GM21529 (cell line): ENCODE data around the gene MIXL1.
"Not testable (repeated sequence)": the region's sequence is repeated elsewhere in the genome, so short reads cannot be mapped to it uniquely, and the experiment has no call there.

ENCODE experiments used
- ATAC-seq: cut with Tn5 transposase; IDR thresholded peaks from one replicate; pipeline ENCODE4 v1.9.1; 2021; ENCODE audit not compliant: unreplicated experiment

The MIXL1 gene

GRCh38 chr1:226223157-226223785 is at the start of gene MIXL1:
TSS of gene MIXL1 (plus strand) at chr1:226223664. CDS start at chr1:226223682, 18 bp downstream.
- ATAC-seq, result peak; percentile 33

DNA sequence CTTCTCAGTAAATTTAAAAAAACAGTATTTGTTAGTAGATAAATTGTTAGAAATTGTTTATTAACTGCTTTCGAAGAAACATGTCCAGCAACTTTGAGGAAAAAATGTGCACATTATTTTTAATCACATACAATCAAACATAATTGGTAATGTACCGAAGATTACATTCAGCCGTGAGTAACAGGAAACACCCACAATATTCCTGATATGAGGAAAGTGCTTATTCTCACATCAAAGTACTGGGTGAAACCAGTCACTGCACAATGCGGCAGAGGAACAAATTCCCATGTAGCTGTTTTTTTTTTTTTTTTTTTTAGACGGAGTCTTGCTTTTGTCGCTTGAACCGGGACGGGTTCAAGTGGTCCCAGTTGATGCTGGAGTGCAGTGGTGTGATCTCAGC is 46.6 kb upstream of the MIXL1 start:
- ATAC-seq, result no peak

DNA sequence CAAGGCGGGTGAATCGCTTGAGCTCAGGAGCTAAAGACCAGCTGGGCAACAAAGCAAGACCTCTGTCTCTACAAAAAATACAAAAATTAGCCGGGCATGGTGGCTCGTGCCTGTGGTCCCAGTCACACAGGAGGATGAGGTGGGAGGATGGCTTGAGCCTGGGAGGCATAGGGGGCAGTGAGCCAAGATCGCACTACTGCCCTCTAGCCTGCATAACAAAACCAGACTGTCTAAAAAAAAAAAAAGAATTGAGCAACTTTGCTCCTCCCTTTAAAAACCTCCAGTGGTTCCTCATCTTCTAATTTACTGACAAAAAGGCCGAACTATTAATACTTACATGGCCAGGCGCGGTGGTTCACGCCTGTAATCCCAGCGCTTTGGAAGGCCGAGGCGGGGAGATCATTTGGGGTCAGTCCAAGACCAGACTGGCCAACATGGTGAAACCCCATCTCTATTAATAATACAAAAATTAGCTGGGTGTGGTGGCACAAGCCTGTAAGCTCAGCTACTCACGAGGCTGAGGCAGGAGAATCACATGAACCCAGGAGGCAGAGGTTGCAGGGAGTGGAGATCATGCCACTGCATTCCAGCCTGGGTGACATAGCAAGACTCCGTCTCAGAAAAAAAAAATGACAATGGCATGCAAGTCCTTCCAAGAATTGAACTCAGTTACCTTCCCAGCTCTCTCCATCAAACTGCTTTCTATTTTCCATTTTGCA is 41.3 kb upstream of the MIXL1 start:
- no peak for ATAC-seq

DNA sequence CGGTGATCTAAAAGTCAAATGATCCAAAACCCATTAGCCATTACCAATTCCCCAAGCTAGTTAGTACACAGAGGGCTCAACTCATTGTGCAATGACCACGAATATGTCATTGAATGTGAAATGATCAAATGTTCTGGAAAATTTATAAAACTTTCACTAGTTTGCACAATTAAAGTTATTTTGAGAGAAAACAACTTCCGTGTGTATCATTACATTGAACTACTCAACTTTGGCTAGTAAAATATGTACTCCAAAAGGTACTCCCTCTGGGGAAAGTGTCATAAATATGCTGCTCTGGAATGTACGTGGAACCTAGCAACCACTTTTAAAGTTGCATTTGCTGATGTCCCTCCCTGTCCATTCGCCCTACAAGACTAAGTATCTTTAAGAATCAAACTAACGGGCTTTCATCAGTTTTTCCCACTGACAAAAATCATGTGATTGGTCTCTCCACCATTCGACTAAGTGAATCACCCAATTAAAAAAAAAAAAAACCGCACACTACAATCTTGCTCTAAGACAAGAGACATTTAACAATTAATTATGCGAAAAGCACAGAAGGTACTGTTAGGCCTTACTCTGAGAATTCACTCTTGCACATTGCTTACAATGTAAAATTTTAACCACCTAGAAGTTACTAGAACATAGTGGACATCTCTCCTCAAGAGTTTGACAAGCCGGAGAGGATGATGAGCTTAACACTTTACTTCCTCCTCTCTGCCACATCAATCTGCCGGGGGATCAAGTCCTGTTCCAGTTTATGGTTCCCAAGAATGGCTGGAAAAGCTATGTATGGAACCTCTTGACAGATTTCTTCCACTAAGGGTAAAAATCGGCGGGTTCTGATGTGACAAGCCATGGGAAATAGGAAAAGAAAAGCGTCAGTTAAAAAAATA is 38.1 kb upstream of the MIXL1 start:
- ATAC-seq, result no peak

DNA sequence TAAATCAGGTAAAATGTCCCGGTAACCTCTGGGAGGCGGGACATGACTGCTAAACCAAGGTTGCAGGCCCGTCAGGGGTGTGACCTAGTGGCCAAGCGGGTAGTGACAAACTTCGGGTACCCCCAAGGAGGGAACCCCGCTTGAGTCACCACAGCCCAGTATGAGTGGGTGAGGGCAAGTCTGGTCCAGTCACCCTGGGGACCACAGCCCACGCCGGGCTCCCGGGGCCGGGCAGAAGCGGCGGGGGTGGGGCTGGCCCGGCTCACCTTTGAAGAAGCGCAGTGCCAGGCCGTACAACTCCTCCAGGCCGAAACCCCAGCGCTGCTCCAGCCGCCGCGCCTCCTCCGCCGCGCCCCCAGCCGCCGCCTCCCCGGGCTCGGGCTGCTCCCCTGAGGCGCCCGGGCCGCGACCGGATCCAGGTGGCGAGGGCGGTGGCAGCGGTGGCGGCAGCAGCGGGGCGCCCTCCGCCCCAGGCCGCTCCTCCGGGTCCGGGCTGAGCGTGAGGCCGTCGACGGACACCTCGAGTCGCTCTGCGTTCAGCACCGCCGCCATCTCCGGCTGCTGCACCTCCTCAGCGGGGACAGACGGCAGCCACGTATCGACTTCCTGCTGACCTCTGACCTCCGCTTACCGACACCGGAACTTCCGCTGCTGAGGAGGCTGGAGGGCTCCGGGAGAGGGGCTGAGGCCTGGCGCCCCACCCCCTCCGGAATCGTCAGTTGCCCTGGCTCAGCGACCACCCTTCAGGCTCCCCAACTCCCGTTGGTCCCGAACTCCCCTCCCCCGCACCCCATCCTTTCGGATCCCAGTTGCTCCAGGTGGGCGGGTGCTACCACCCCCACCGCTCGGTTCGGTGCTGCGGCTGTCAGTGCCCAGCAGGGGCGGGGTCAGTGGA is 37.1 kb upstream of the MIXL1 start, which contains the start of gene ACBD3:
ACBD3 (minus strand) TSS at position 618 of the 895 bp plus-strand sequence; CDS start at position 552, 66 bp downstream.
- ATAC-seq, result peak; percentile 97

DNA sequence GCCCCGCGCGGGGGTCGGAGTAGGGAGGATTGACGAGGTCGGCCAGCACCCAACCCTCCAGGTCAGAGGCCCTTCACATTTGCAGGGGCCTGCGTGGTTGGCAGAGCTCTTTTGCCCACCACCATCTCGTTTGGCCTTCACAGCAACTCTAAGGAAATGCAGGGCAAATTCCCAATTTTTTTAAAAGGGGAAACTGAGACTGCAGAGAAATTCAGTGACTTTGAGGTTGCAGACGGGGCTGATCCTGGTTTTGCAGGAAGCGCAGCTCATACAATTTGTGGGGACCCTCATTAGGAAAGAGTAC is 36.5 kb upstream of the MIXL1 start:
- no peak for ATAC-seq

- ATAC-seq, result no peak
These were observed 36.1 kb upstream of the MIXL1 start for GRCh38 chr1:226187380-226187779.

DNA sequence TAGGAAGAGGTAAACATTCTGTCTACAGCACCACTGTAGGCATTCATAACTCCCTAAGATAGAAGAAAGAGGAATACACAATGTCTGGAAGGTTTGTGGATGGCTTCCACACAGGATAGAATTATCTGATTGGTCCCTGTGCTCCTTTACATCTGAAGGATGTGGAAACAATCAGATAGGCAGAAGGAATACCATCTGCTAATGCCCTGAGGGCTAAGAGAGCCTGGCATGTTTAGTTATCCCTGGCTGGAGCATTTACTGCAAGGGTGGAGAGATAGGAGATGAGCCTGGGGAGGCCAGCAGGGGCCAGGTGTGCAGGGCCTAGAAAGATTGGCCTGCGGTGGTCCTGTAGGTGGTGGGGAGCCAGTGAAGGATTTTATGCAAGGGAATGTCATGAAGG is 28.3 kb upstream of the MIXL1 start:
- ATAC-seq, result no peak

GRCh38 chr1:226199971-226200370 is 23.5 kb upstream of the MIXL1 start:
- ATAC-seq, result no peak

- ATAC-seq, result peak; percentile 79
These were observed 22.4 kb upstream of the MIXL1 start for GRCh38 chr1:226201029-226201593.

- ATAC-seq, result no peak
These were observed 21.2 kb upstream of the MIXL1 start for GRCh38 chr1:226202246-226202645.

GRCh38 chr1:226202666-226203065 is 20.8 kb upstream of the MIXL1 start:
- ATAC-seq, result not testable (repeated sequence)

DNA sequence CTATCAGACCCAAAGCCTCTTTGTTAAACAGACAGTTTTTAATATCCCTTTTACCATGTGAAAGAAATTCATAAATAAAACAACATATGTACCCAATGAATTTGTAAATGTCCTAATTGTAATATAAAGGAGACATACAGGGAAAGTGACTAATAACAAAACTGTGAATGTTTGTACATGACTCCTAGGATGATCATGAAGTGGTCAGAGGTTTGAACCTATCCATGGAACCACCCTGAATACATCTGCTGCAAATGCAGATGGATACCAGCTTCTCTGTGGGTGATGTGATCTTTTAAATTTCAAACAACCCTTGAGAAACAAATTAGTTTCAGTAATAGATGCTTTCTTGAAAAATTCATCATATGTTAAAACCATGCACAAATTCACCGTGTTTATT is 20.2 kb upstream of the MIXL1 start:
- no peak for ATAC-seq

DNA sequence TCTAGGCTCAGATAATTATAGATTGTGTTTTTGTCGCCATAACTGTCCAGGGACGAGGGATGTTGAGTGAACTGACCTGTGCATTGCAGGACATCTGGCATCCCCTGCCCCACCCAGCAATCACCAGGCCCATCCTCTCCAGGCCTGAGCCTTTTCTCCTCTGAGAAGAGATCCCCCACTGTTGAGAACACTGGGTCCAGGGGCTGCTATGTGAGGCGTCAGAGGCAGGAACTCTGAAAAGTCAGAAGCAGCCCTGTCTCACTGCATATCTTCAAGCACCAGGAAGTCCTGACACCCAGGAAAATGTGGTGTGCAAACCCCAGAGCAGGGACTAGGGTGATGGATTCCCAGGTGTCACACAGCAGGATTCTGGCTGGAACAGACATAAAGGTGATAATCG is 19.8 kb upstream of the MIXL1 start:
- ATAC-seq, result no peak

DNA sequence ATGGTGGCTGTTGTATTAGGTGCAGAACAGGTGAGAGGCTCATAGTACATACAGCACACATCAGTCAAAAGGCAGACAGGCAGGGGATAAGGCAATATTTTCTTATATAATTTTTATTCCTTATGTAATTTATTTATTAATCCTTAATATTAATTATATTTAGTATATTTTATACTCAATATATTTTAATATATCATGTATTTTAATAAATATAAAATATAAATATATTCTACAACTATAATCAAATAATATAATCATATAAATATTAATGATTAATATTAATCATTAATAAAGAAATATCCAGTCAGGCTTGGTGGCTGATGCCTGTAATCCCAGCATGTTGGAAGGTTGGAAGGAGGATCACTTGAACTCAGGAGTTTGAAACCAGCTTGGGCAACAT is 19.3 kb upstream of the MIXL1 start:
- ATAC-seq, result no peak

DNA sequence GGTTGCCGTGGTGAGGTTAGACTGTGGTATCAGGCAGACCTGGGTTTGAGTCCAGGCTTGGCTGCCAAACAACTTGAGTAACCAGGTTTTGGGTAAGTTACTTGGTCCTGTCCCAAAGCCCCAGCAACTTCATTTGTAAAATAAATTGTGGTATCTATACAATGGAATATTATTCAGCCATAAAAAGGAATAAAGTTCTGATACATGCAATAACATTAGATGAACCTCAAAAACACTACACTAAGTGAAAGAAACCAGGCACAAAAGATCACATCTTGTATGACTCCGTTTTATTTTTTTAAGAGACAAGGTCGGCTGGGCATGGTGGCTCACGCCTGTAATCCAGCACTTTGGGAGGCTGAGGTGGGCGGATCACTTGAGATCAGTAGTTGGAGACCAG is 16.4 kb upstream of the MIXL1 start:
- ATAC-seq, result no peak

- ATAC-seq, result no peak
These were observed 14.0 kb upstream of the MIXL1 start for GRCh38 chr1:226209307-226210059.

DNA sequence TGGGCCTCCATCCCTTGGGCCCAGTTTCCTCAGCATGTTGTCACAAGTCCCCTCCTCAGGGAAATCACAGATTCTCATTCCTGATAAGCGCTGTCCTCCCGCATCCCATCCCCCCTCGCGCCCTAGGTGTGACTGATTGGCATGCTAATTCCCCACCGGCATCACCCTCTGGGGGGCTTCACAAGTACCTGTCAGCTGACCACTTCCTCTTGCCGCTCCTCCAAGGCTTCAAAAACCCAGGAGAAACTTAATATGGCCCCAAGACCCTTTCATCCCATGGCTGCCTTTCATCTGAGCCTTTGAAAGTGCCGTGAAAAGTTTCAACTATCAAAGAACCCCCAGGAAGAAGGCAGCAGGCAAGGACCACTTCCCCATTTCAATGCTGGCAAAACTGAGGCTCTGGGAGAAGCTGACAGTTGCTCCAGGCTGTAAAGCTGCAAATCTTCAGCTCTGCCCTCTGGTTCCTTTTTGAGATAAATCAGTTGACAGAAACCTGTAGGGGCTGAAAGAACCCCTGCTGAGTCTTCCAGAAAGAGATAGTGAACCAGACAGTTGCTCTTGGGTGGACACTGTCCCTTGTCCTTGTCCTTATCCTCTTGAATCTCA is 12.8 kb upstream of the MIXL1 start:
- ATAC-seq, result no peak

DNA sequence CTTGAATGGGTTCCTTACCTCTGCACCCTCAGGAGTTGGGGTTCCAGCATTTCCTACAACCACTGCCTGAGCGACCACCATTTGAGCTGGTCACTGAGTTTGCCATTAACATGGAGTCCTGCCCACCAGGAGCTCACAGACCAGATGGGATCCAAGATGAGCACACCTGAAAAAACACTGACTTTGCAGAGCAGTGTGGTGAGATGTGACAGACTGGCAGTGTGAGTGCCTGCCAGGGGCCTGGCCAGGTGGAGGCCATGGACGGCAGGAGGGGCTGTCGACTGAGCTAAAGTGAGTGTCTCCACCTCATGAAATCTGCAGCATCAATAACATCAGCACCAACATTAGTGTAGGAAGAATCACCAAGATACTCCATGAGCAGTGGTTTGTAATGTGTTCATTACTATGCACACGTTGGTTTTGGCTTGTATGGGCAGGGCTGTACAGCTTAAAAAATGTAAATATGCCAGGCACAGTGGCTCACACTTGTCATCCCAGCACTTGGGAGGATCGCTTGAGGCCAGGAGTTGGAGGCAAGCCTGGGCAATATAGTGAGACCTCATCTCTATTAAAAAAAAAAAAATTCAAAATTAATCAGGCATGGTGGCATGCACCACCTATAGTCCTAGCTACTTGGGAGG is 12.2 kb upstream of the MIXL1 start:
- ATAC-seq, result no peak
